GM08714 (cell line): ENCODE data around the gene FLOT2.
"Not testable (repeated sequence)": the region's sequence is repeated elsewhere in the genome, so short reads cannot be mapped to it uniquely, and the experiment has no call there.

ENCODE experiments used
- H3K4me3 ChIP-seq: fragments of 200-500 bp; sonication (Bioruptor generic); 2 replicates; pipeline ENCODE4 v1.5.1; 2014; ENCODE audit warnings: mild to moderate bottlenecking, low read length, inconsistent platforms
- ZNF274 ChIP-seq: IDR thresholded peaks from 2 replicates; pipeline ENCODE4 v1.6.1; 2012; ENCODE audit warnings: mild to moderate bottlenecking, low read depth, low read length

Gene FLOT2

DNA sequence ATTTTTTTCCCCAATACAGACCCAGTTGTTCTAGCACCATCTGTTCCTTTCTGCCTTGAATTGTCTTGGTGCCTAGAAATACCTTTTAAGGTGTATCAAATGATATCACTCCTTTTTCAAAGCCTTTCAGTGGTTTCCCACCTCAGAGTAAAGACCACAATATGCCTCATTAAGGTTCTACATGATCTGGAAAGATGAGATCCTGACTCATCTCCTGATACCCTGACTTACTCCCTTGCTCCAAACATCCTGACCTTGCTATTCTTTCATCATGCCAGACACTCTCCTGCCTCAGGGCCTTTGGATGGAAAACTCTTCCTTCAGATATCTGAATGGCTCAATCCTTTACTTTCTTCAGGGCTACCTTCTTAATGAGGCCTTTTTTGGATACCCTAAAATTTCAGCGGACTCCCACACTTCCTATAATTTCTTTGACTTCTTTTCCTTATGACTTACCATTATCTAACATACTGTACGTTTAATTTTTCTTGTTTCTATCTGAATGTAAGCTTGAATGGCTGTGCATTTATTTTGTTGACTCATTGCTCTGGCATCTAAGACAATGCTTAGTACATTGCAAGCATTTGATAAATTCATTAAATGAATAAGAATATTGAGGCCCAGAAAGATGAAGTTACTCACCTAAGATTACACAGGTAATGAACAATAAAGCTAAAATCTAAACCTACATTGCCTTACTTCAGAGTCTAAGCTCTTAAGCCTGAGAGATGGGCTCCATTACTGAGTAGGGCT is 19.2 kb downstream of the FLOT2 start:
- no peak overlapping the region for H3K4me3 ChIP-seq
- no peak for TF ChIP-seq ZNF274

DNA sequence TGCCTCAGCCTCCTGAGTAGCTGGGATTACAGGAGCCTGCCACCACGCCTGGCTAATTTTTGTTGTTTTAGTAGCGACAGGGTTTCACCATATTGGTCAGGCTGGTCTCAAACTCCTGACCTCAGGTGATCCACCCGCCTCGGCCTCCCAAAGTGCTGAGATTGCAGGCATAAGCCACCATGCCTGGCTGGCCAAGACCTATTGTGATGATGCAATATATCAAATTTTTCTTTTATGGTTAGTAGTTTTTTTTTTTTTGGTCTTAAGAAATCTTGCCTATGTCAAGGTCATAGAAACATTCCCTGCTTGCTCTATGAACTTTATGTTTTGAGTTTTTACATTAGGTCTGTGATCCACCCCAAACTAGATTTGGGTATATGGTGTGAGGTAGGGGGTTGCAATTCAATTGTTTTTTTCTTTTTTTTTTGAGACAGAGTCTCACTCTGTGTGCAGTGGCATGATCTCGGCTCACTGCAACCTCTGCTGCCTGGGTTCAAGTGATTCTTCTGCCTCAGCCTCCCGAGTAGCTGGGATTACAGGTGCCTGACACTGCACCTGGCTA is 20.3 kb downstream of the FLOT2 start:
- not testable (repeated sequence) for H3K4me3 ChIP-seq

DNA sequence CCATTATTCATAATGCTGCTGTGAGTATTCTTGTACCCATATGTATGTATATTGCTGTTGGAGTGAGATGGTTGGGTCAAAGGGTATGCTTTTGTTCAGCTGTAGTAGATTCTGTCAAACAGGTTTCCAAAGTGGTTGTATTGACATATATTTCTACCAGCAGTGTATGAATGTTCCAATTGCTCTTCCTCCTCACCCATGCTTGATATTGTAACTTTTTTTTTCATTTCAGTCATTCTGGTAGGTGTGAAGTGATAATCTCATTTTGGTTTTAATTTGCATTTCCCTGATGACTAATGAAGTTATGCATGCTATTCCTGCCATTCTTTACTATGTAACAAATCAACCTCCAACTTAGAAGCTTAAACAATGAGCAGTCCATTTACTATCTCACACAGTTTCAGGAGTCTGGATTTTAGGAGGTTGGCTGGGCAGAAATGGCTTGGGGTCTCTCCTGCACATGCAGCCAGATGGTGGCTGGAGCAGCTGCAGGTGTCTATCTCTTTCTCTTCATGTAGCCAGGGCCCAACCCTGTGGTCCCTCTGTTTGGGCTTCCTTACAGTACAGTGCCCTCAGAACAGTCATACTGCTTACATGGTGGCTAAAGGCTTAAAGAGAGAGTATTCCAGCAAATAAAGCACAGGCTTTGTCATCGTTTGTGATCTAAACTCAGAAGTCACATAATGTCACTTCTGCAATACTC is 21.5 kb downstream of the FLOT2 start:
- no peak overlapping the region for H3K4me3 ChIP-seq
- TF ChIP-seq ZNF274 = no peak

DNA sequence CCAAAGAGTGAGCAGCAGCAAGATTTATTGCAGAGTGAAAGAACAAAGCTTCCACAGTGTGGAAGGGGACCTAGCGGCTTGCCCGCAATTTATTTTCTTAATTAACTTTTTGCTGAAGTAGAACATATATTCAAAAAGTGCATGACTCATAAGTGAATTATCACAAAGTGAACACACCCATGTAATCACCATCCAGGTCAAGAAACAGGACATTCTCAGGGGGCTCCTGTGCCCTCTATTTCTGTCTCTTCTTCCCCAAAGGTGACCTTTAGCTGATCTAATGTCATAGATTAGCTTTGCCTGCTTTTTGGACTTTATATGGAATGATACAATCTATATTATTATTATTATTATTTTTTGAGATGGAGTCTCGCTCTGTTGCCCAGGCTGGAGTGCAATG is 22.8 kb downstream of the FLOT2 start:
- TF ChIP-seq ZNF274 = no peak
- H3K4me3 ChIP-seq = no peak overlapping the region

DNA sequence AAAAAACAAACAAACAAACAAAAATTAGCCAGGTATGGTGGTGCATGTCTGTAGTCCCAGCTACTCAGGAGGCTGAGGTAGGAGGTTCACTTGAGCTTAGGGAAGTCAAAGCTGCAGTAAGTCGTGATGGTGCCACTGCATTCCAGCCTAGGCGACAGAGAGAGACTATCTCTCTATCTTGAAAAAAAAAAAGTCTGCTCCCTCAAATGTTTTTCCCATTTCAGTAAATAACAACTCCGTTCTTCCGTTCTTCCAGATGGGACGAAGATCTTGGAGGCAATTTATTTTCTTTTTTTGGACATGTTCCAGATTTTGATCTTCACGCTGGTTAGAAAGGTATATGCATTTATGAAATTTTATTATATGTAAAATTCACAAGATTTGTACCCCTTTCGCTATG is 23.7 kb downstream of the FLOT2 start:
- TF ChIP-seq ZNF274 = no peak
- no peak overlapping the region for H3K4me3 ChIP-seq

DNA sequence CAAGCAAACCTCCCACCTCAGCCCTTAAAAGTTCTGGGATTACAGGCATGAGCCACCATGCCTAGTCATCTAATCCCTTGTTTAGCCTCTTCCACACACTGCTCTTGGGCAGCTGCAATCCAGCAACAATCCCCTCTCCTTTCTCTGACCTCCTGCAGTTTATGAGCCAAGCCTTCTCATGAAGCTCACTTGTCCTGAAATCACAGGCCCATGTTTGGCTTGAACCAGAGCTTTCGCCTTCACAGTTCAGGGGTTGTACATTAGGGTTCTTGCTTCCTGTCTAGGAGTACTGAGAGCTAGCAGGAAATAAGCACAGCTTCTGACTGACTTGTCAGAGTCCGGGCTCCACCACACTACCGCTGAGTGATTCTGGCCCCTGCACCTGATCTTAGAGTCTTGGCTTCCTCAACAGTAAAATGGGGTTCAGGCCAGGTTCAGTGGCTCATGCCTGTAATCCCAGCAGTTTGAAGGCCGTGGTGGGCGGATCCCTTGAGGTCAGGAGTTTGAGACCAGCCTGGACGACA is 26.4 kb downstream of the FLOT2 start:
- TF ChIP-seq ZNF274 = no peak
- no peak overlapping the region for H3K4me3 ChIP-seq

DNA sequence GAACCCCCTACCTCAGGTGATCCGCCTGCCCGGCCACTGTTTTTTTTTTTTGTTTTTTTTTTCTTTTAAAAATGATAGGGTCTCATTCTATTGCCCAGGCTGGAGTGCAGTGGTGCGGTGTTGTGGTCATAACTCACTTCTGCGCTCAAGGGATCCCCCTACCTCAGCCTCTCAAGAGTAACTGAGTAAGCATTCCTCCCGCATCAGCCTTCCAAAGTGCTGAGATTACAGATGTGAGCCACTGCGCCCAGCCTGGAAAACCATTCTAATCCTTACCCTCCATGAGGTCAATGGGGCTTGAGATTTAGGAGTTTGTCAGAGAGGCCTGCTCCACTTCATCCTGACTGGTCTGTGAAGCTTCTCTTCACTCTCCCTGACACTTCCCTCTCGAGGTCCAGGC is 30.3 kb downstream of the FLOT2 start:
- TF ChIP-seq ZNF274 = no peak
- H3K4me3 ChIP-seq = no peak overlapping the region

DNA sequence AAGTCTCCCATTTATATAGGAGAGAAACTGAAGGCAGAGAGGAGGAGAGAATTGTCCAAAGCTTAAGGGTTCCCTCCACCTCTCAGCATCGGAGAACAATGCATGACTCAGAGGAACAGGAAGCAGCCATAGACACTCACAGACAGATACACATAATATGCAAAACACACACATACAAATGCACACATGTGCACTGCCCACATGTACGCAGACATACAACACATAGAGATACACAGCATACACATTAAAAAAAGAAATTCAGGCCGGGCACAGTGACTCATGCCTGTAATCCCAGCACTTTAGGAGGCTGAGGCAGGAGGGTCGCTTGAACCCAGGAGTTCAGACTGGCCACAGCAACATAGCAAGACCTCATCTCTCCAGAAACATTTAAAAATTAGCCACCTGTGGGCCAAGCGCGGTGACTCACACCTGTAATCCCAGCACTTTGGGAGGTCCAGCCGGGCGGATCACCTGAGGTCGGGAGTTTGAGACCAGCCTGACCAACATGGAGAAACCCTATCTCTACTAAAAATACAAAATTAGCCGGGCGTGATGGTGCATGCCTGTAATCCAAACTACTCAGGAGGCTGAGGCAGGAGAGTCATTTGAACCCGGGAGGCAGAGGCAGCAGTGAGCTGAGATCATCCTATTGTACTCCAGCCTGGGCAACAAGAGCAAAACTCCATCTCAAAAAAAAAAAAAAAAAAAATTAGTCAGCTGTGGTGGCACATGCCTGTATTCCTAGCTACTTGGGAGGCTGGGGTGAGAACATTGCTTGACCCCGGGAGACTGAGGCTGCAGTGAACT is 31.4 kb downstream of the FLOT2 start:
- no peak for TF ChIP-seq ZNF274
- no peak overlapping the region for H3K4me3 ChIP-seq

DNA sequence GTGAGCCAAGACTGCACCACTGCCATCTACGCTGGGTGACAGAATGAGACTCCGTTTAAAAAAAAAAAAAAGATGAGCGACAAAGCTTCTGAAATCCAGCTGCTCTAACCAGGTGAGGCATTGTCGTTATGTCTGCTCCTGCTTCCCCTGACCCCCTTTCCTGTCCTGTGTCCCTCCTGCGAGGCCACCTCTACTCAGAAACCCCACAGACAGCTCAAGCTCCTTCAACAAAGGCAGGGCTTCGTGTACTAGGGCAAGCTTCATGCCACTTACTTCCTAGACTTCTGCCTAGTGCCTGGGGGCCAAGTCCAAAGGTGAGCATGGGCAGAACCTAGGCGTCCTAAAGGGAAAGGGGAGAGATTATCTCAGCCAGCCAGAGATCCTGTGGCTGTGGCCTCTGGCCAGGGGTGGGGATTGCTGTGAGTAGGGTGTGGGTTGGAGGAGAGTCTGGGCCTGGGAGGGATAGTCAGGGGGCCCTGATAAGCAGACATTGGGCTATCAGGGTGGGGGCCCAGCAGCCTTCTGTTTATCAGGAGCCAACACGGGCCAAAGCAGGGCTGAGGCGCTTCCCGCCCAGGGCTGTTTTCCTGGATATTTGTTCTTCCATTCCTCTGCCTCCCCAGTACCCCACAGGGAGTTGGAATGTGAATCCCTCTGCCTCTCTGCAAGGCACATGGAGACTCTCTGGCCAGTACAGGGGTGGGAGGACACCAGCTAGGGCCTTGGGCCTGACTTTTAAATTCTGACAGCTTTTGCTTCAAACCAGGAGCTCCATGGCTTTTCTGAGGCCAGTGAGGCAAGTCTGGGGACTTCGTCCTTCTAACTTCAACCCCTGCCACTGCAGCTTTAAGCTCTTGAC is 32.3 kb downstream of the FLOT2 start:
- H3K4me3 ChIP-seq = no peak overlapping the region
- no peak for TF ChIP-seq ZNF274

DNA sequence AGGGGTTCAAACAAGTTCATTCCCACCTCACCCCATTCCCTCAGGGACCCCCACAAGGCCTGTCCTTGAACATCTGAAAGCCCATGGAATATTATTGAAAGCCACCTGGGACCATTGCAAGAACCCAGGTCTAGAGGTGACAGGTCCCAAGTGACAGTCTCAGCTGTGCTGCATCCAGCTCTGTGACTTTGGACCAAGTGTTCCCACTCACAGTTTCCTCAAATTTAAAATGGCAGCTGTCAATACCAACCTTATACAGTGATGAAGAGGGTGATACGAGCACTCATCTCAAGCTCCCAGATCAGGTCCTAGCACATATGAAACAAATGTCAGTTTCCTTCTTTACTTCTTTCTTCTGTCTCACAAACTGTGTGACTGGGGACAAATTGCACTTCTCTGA is 33.6 kb downstream of the FLOT2 start:
- no peak for TF ChIP-seq ZNF274
- H3K4me3 ChIP-seq = no peak overlapping the region

DNA sequence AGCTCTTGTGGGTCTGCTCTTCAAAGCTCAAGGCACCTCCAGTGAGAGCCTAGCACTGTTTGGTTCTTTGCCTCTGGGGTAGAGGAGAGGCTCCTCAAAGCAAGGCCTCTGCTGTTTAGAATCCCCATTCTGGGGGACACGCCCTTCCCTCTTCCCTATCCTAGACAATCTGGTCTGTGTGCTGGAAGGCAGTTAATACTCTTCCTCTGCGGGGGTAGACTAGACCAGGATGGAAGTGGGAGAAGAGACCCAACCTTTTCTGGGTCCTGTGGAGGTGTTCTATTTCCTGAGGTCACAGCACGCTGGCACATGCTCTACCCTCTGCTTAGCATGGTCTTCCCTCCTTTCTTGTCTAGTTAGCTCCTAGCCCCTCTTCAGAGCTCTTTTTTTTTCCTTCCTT is 35.0 kb downstream of the FLOT2 start:
- no peak for TF ChIP-seq ZNF274
- no peak overlapping the region for H3K4me3 ChIP-seq

DNA sequence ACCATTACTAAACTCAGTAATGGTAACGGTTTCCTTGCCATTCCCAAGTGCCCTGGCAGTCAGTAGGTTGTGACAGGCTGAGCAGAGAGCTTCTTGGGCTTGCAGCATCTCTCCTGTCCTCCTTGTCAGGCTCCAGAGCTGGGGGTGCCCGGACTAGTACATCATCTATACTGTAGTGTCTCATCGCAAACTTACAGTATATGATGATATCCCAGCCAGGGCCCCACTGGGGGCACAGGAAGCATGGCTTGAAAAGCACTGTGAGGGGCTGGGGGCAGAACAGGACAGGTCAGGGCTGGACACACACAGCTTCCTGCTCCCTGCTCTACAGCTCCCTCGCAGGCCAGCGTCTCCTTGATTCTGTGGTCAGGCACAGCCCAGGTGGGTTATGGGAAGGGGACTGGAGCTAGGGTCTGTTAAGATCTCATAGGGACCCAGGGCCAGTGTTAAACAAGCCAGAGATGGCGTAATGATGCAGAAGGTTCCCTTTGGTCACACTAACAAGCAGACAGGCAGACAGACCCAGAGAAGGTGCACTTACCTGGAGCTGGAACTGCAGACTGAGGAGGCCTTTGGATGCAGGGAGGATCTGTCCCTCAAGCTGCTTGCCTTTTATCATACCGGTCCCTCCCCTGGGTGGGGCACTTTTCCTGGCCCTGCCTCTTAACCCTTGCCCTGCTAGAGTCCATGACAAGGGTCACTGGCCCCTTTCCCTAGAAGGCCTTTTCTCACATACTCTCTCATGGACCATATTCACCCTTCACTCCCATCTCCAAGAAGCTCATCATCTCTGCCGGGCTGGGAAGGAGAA is 35.9 kb downstream of the FLOT2 start:
- TF ChIP-seq ZNF274 = no peak

DNA sequence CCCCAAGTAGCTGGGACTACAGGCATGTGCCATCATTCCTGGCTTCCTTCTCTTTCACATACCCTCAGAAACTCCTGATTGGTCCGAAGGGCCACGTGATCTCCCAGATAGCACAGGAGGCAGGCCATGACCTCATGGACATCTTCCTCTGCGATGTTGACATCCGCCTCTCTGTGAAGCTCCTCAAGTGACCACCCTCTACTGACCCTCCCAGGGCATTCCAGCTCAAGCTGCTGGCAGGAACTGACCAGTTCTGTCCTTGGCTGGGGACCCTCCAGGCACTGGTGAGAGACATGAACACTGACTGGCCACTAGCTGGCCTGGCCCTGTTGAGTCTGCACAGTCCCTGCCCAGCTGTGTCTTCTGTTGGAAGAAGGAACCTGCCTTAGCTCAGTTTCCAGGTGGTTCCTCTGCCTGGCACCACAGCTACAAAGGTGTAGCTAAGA is 37.1 kb downstream of the FLOT2 start:
- no peak overlapping the region for H3K4me3 ChIP-seq
- TF ChIP-seq ZNF274 = no peak

More for the DNA sequence above, 35.9 kb downstream of the FLOT2 start:
- no peak overlapping the region for H3K4me3 ChIP-seq
